HG03025 (cell line): ENCODE data around the gene ARGFX.
"Not testable (repeated sequence)": the region's sequence is repeated elsewhere in the genome, so short reads cannot be mapped to it uniquely, and the experiment has no call there.

Experiments
- ATAC-seq: cut with Tn5 transposase; IDR thresholded peaks from one replicate; pipeline ENCODE4 v1.9.1; 2021; ENCODE audit warnings: mild to moderate bottlenecking, moderate library complexity; ENCODE audit not compliant: unreplicated experiment, low FRiP score

The ARGFX gene

GRCh38 chr3:121598564-121598963 lies 30.8 kb downstream of the ARGFX start:
- ATAC-seq = no peak

- not testable (repeated sequence) for ATAC-seq
Measured at GRCh38 chr3:121599900-121600299, 32.2 kb downstream of the ARGFX start.

- no peak for ATAC-seq
Measured at GRCh38 chr3:121601212-121601812, 33.6 kb downstream of the ARGFX start.

- no peak for ATAC-seq
Measured at GRCh38 chr3:121604759-121605158, 37.0 kb downstream of the ARGFX start.

GRCh38 chr3:121606106-121606505 lies 38.4 kb downstream of the ARGFX start:
- ATAC-seq = no peak
